ENCODE data around the gene DYNC2H1.

GRCh38 chr11:103487113-103487512 lies 377.9 kb downstream of the DYNC2H1 start:
- no peak for TF ChIP-seq POLR2A (IDR thresholded peaks at IDR 0.05)
- TF ChIP-seq, protein P1, sequence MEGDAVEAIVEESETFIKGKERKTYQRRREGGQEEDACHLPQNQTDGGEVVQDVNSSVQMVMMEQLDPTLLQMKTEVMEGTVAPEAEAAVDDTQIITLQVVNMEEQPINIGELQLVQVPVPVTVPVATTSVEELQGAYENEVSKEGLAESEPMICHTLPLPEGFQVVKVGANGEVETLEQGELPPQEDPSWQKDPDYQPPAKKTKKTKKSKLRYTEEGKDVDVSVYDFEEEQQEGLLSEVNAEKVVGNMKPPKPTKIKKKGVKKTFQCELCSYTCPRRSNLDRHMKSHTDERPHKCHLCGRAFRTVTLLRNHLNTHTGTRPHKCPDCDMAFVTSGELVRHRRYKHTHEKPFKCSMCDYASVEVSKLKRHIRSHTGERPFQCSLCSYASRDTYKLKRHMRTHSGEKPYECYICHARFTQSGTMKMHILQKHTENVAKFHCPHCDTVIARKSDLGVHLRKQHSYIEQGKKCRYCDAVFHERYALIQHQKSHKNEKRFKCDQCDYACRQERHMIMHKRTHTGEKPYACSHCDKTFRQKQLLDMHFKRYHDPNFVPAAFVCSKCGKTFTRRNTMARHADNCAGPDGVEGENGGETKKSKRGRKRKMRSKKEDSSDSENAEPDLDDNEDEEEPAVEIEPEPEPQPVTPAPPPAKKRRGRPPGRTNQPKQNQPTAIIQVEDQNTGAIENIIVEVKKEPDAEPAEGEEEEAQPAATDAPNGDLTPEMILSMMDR (IDR thresholded peaks at IDR 0.05) = no peak

Data from sigmoid colon (tissue), 3 donors.